HL-60 (cell line): ENCODE measurements around the gene TTLL1.

Experiments used
- DNase-seq, 2 experiments: peaks; one replicate each; pipeline ENCODE4 v3.0.0-alpha.2; 2010 to 2020; ENCODE audit warnings: low read depth in 1 of 2, low spot score in 1 of 2
- H3K27ac ChIP-seq: fragments of 250-450 bp; sonication (Bioruptor Pico); replicated peaks from 2 replicates; pipeline ENCODE4 v1.5.1; 2020; ENCODE audit warnings: mild to moderate bottlenecking, moderate library complexity
- H3K27me3 ChIP-seq: fragments of 250-450 bp; sonication (Bioruptor Pico); 2 replicates; pipeline ENCODE4 v1.5.1; 2021; ENCODE audit warnings: mild to moderate bottlenecking, moderate library complexity; ENCODE audit not compliant: insufficient read depth, poor library complexity, severe bottlenecking
- H3K4me3 ChIP-seq: replicated peaks from 2 replicates; pipeline ENCODE4 v1.5.1; 2011; ENCODE audit warnings: mild to moderate bottlenecking, control low read depth, low read length; ENCODE audit not compliant: insufficient read depth
- GABPA ChIP-seq: IDR thresholded peaks from 2 replicates; pipeline ENCODE4 v1.6.1; 2012; ENCODE audit warnings: low read depth
- POLR2AphosphoS5 ChIP-seq: IDR thresholded peaks from 2 replicates; pipeline ENCODE4 v1.6.1; 2012; ENCODE audit warnings: low read depth
- SPI1 ChIP-seq: IDR thresholded peaks from 2 replicates; pipeline ENCODE4 v1.6.1; 2012; ENCODE audit warnings: low read depth, mild to moderate bottlenecking, borderline replicate concordance
- TF ChIP-seq, protein P1 (sequence below): IDR thresholded peaks from one replicate; pipeline ENCODE4 v1.5.1; 2011; ENCODE audit warnings: low read length, control low read depth, inconsistent platforms; ENCODE audit not compliant: insufficient read depth
- TF ChIP-seq, protein P2 (sequence below): IDR thresholded peaks from 2 replicates; pipeline ENCODE4 v1.6.1; 2012; ENCODE audit warnings: low read depth; ENCODE audit not compliant: insufficient replicate concordance

The TTLL1 gene

DNA sequence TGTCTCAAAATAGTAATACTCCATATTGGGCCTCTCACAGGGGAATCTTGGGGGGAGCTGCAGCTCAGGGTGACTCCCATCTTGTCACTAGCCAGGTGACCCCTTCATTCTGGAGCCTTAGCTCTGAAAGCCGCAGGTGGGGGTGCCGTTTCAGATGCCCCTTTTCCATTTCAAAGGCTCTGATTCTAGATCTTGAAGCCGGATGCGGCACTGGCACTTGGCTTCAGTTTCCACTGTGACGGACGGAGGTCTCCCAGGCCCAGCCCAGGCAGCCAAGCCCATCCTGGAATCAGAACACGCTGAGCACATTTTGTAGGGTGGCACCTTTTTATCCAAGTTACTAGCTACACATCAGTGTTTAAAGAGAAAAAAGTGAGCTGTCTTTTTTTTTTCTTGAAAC lies 27.7 kb upstream of the TTLL1 start:
- H3K27ac ChIP-seq: peak overlapping the region; percentile 64; the same call in 1 of the 2 replicates
- H3K4me3 ChIP-seq: no peak overlapping the region
- H3K27me3 ChIP-seq: no peaks in the 10 kb centered on the region
- TF ChIP-seq GABPA: no peak
- TF ChIP-seq SPI1: no peak
- TF ChIP-seq, protein P1, sequence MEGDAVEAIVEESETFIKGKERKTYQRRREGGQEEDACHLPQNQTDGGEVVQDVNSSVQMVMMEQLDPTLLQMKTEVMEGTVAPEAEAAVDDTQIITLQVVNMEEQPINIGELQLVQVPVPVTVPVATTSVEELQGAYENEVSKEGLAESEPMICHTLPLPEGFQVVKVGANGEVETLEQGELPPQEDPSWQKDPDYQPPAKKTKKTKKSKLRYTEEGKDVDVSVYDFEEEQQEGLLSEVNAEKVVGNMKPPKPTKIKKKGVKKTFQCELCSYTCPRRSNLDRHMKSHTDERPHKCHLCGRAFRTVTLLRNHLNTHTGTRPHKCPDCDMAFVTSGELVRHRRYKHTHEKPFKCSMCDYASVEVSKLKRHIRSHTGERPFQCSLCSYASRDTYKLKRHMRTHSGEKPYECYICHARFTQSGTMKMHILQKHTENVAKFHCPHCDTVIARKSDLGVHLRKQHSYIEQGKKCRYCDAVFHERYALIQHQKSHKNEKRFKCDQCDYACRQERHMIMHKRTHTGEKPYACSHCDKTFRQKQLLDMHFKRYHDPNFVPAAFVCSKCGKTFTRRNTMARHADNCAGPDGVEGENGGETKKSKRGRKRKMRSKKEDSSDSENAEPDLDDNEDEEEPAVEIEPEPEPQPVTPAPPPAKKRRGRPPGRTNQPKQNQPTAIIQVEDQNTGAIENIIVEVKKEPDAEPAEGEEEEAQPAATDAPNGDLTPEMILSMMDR: no peak
- no peak for TF ChIP-seq POLR2AphosphoS5
- TF ChIP-seq, protein P2, sequence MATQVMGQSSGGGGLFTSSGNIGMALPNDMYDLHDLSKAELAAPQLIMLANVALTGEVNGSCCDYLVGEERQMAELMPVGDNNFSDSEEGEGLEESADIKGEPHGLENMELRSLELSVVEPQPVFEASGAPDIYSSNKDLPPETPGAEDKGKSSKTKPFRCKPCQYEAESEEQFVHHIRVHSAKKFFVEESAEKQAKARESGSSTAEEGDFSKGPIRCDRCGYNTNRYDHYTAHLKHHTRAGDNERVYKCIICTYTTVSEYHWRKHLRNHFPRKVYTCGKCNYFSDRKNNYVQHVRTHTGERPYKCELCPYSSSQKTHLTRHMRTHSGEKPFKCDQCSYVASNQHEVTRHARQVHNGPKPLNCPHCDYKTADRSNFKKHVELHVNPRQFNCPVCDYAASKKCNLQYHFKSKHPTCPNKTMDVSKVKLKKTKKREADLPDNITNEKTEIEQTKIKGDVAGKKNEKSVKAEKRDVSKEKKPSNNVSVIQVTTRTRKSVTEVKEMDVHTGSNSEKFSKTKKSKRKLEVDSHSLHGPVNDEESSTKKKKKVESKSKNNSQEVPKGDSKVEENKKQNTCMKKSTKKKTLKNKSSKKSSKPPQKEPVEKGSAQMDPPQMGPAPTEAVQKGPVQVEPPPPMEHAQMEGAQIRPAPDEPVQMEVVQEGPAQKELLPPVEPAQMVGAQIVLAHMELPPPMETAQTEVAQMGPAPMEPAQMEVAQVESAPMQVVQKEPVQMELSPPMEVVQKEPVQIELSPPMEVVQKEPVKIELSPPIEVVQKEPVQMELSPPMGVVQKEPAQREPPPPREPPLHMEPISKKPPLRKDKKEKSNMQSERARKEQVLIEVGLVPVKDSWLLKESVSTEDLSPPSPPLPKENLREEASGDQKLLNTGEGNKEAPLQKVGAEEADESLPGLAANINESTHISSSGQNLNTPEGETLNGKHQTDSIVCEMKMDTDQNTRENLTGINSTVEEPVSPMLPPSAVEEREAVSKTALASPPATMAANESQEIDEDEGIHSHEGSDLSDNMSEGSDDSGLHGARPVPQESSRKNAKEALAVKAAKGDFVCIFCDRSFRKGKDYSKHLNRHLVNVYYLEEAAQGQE: no peak
- DNase-seq: no peak

DNA sequence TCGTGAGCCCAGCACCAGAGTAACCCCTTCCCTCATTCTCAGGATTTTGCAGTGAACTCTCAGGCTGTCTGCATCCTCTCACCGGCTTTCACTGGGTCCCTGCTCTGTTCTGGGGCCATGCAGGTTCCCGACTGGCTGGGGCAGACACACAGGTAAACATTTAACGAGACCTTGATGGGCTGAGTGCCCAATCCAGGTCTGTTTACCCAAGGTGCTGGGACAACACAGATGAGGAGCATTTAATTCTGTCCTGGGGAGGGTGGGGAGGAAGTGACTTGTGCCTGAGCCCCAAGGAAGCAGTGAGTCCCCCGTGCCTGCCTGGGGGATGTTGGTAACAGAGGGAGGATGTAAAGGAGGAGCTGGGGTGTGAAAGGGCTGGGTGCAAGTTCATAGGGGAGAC lies 25.8 kb upstream of the TTLL1 start:
- Histone ChIP-seq H3K4me3 (no peak overlapping the region), H3K27ac (no peak overlapping the region), H3K27me3 (no peaks in the 10 kb centered on the region)
- TF ChIP-seq POLR2AphosphoS5 (no peak), SPI1 (peak; percentile 68)
- no peak for DNase-seq

DNA sequence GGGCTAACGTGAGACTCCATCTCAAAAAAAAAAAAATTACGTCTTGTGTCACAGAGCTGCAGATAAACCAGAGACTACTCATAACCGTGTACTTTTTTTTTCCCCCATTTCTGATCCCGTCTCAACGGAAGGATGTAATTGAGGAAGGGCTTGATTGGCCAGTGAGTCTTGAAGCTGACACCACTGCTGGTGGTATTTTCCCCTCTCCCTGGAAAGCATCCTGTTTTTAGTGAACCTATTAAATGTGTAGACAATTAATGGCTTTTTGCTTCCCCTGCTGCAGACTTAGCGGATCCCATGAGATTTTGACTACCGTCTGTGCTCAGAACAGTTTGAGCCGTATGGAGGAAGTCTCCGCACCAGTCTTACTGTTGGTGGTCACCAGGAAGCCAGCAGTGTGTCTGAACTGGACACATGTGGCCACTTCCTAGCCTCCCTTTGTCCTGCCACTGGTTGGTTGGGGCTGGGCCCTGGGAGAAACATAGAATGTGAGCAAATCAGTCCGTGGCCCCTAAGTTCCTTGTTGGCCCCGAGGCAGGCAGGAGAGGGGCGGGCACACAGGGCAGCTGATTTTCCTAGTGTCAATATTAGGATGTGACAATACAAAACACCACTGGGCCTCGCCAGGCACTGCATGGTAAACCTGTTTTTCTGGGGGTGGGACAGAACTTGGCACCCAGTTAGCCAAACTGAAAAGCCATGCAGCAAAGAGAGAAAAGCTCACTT lies 24.5 kb upstream of the TTLL1 start:
- Histone ChIP-seq H3K27me3 (no peaks in the 10 kb centered on the region), H3K4me3 (no peak overlapping the region), H3K27ac (no peak overlapping the region)
- TF ChIP-seq, protein P2: no peak
- no peak for TF ChIP-seq GABPA
- DNase-seq: no peak

DNA sequence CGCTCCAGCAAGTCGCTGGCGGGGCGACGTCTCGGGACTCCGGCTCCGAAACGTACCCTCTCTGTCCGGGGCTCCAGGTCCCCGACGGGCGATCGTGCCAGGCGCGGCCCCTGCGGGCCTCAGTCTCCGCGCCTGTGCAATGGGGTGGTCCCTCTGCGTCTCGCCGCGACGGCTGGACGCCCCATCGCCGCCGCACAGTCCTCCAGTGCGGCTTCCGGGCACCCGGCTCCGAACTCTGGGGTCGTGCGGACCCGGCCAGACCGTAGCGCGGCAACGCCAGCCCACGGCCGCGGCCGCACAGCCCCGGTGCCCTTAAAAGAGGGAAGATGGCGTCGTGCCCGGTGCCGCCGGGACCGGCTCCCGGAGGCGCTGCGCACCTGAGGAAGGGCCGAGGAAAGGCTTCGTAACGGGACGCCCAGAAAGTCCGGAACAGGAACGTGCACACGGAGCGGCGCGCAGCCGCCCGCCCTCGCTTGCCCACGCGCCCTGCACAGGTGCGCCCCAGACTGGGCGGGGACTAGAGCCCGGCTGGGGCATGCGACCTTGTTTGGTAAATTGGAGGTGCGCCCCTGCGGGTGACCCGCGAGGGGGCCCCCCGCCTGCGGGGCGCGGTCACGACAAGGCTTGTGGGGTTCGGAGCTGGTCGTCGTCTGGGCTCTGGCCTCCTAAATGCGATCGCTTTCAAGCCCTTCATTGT lies 21.9 kb upstream of the TTLL1 start:
- TF ChIP-seq POLR2AphosphoS5: no peak
- TF ChIP-seq, protein P1: no peak
- TF ChIP-seq, protein P2: no peak
- no peak for TF ChIP-seq SPI1
- H3K27ac ChIP-seq: peak overlapping the region; percentile 21
- DNase-seq: peak in 1 of 2 experiments; percentile 52

More for the DNA sequence above, 21.9 kb upstream of the TTLL1 start:
- Histone ChIP-seq H3K4me3 (peak overlapping the region; percentile 72), H3K27me3 (no peaks in the 10 kb centered on the region)
